ENCODE measurements around the gene ENDOD1.
"Not testable (repeated sequence)": the region's sequence is repeated elsewhere in the genome, so short reads cannot be mapped to it uniquely, and the experiment has no call there.

Gene ENDOD1

GRCh38 chr11:95103701-95104100, 14.1 kb downstream of the ENDOD1 start:
- DNase-seq (ENCODE audit: low read depth), result no peak

GRCh38 chr11:95104121-95104830, 14.6 kb downstream of the ENDOD1 start:
- DNase-seq (ENCODE audit: low read depth), result no peak

GRCh38 chr11:95104856-95105255, 15.2 kb downstream of the ENDOD1 start:
- DNase-seq (ENCODE audit: low read depth), result no peak

- DNase-seq (ENCODE audit: low read depth), result no peak
These were observed 18.5 kb downstream of the ENDOD1 start for GRCh38 chr11:95108159-95108611.

GRCh38 chr11:95108671-95109551, 19.3 kb downstream of the ENDOD1 start:
- DNase-seq (ENCODE audit: low read depth), result no peak

GRCh38 chr11:95111471-95111870, 21.8 kb downstream of the ENDOD1 start:
- DNase-seq (ENCODE audit: low read depth), result not testable (repeated sequence)

GRCh38 chr11:95111923-95112540, 22.4 kb downstream of the ENDOD1 start:
- no peak for DNase-seq (ENCODE audit: low read depth)

GRCh38 chr11:95115597-95115996, 26.0 kb downstream of the ENDOD1 start:
- DNase-seq (ENCODE audit: low read depth), result no peak

- DNase-seq (ENCODE audit: low read depth), result no peak
These were observed 29.9 kb downstream of the ENDOD1 start for GRCh38 chr11:95119361-95120060.

- no peak for DNase-seq (ENCODE audit: low read depth)
These were observed 32.1 kb downstream of the ENDOD1 start for GRCh38 chr11:95121698-95122097.

GRCh38 chr11:95123556-95123955, 33.9 kb downstream of the ENDOD1 start:
- DNase-seq (ENCODE audit: low read depth), result no peak

GRCh38 chr11:95128602-95129001, 39.0 kb downstream of the ENDOD1 start:
- DNase-seq (ENCODE audit: low read depth), result no peak

- DNase-seq (ENCODE audit: low read depth), result no peak
These were observed 43.3 kb downstream of the ENDOD1 start for GRCh38 chr11:95132956-95133355.

GRCh38 chr11:95134491-95134890, 44.8 kb downstream of the ENDOD1 start:
- DNase-seq (ENCODE audit: low read depth), result no peak

- no peak for DNase-seq (ENCODE audit: low read depth)
These were observed 45.5 kb downstream of the ENDOD1 start for GRCh38 chr11:95135155-95135554.

- no peak for DNase-seq (ENCODE audit: low read depth)
These were observed 46.2 kb downstream of the ENDOD1 start for GRCh38 chr11:95135880-95136279.

GRCh38 chr11:95136747-95137146, 47.1 kb downstream of the ENDOD1 start:
- not testable (repeated sequence) for DNase-seq (ENCODE audit: low read depth)

- DNase-seq (ENCODE audit: low read depth), result no peak
These were observed 47.7 kb downstream of the ENDOD1 start for GRCh38 chr11:95137299-95137698.

GRCh38 chr11:95138448-95138847, 48.8 kb downstream of the ENDOD1 start:
- no peak for DNase-seq (ENCODE audit: low read depth)

- DNase-seq (ENCODE audit: low read depth), result no peak
These were observed 50.9 kb downstream of the ENDOD1 start for GRCh38 chr11:95140397-95141033.

- DNase-seq (ENCODE audit: low read depth), result no peak
These were observed 52.8 kb downstream of the ENDOD1 start for GRCh38 chr11:95142431-95142830.
